ENCODE data around the gene BNIP5.

The BNIP5 gene

GRCh38 chr6:36267731-36268477 is 68.8 kb downstream of the BNIP5 start:
- no peak overlapping the region for H3K4me3 ChIP-seq (ENCODE audit: low read depth, low read length)
- DNase-seq (ENCODE audit: low read depth) = no peak
- no peak for TF ChIP-seq CTCF (IDR thresholded peaks at IDR 0.05; ENCODE audit: low read depth, low read length, missing control alignments)

GRCh38 chr6:36266913-36267644 is 69.6 kb downstream of the BNIP5 start:
- H3K4me3 ChIP-seq (ENCODE audit: low read depth, low read length) = no peak overlapping the region

More at GRCh38 chr6:36266913-36267644, 69.6 kb downstream of the BNIP5 start:
- no peak for DNase-seq (ENCODE audit: low read depth)
- no peak for TF ChIP-seq CTCF (IDR thresholded peaks at IDR 0.05; ENCODE audit: low read depth, low read length, missing control alignments)
